Mucosa of rectum (tissue), 2 donors: ENCODE results near the gene COL5A3.
"Not testable (repeated sequence)": the region's sequence is repeated elsewhere in the genome, so short reads cannot be mapped to it uniquely, and the experiment has no call there.

Experiments used
- H3K27ac ChIP-seq, 2 donors: one replicate each; pipeline ENCODE4 v1.7.0; 2013; ENCODE audit warnings: inconsistent platforms in 2 of 2, low read depth in 2 of 2, low read length in 2 of 2
- H3K27me3 ChIP-seq, 2 donors: one replicate each; pipeline ENCODE4 v1.7.0; 2013; ENCODE audit warnings: low read length in 2 of 2; ENCODE audit not compliant: control insufficient read depth in 2 of 2, insufficient read depth in 2 of 2
- H3K36me3 ChIP-seq, 2 donors: one replicate each; pipeline ENCODE4 v1.7.0; 2013; ENCODE audit warnings: low read length in 2 of 2; ENCODE audit not compliant: control insufficient read depth in 2 of 2, insufficient read depth in 2 of 2
- H3K4me1 ChIP-seq, 2 donors: one replicate each; pipeline ENCODE4 v1.7.0; 2013; ENCODE audit warnings: low read length in 2 of 2, mild to moderate bottlenecking in 1 of 2; ENCODE audit not compliant: control insufficient read depth in 2 of 2, insufficient read depth in 2 of 2
- H3K4me3 ChIP-seq, 2 donors: one replicate each; pipeline ENCODE4 v1.7.0; 2013; ENCODE audit warnings: low read length in 2 of 2
- H3K9ac ChIP-seq, 2 donors: one replicate each; pipeline ENCODE4 v1.7.0; 2013; ENCODE audit warnings: low read length in 2 of 2, low read depth in 1 of 2, mild to moderate bottlenecking in 1 of 2
- H3K9me3 ChIP-seq, 2 donors: one replicate each; pipeline ENCODE4 v1.7.0; 2013; ENCODE audit warnings: low read length in 2 of 2; ENCODE audit not compliant: control insufficient read depth in 2 of 2
- donor health status: healthy.
- donor health status: Normal muscosa, but diverticular disease.

The COL5A3 gene

DNA sequence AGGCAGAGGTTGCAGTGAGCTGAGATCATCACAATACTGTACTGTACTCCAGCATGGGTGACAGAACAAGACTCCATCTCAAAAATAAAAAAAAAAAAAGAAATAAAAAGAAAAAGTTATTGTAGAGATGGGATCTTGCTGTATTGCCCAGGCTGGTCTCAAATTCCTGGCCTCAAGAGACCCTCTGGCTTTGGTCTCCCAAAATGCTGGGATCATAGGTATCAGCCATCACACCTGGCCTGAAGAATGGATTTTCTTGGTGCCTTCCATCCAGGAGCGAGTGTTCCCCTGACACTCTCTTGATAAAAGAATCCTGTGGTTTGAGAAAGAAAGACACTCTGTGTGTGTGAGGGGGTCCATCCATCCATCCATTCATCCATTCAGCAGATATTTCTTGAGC is 78.7 kb downstream of the COL5A3 start:
- no peak overlapping the region for H3K4me3 ChIP-seq
- peaks cover 0 to 5% of the 10 kb centered on the region in 2 donors for H3K4me1 ChIP-seq
- H3K36me3 ChIP-seq: no peaks in the 10 kb centered on the region
- H3K27ac ChIP-seq: no peak overlapping the region
- H3K27me3 ChIP-seq: peaks cover 20 to 26% of the 10 kb centered on the region in 2 donors
- H3K9ac ChIP-seq: no peak overlapping the region
- no peaks in the 10 kb centered on the region for H3K9me3 ChIP-seq

DNA sequence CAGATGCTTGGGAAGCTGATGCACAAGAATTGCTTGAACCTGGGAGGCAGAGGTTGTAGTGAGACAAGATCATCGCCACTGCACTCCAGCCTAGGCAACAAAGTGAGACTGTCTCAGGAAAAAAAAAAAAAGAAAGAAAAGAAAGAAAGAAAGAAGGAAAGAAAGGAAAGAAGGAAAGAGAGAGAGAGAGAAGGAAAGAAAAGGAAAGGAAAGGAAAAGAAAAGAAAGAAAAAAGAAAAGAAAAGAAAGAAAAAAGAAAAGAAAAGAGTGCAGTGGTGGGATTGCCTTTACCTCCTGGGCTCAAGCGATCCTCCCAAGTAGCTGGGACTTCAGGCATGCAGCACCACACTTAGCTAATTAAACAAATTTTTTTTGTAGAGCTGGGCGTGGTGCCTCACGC is 86.9 kb downstream of the COL5A3 start:
- H3K27me3 ChIP-seq: no peaks in the 10 kb centered on the region
- no peaks in the 10 kb centered on the region for H3K36me3 ChIP-seq
- no peak overlapping the region for H3K4me3 ChIP-seq
- H3K27ac ChIP-seq: no peak overlapping the region
- H3K4me1 ChIP-seq: no peaks in the 10 kb centered on the region
- H3K9ac ChIP-seq: no peak overlapping the region
- H3K9me3 ChIP-seq: no peaks in the 10 kb centered on the region

DNA sequence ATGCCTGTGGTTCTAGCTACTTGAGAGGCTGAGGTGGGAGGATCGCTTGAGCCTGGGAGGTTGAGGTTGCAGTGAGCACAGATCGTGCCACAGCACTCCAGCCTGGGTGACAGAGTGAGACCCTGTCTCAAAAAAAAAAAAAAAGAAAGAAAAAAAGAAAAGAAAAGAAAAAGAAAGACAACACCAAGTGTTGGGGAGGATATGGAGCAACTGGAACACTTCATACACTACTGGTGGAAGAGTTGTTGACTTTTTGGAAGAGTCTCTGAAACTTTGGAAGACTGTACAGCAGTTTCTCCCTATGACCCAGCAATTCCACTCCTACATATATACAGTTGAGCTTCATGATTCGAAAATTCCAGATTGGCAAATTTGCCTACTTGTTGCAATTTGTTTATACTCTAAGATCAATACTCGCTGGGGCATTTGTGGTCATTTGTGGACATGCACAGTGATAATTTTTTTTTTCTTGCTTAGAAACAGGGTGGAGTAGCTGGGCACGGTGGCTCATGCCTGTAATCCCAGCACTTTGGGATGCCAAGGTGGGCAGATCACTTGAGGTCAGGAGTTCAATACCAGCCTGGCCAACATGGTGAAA is 87.4 kb downstream of the COL5A3 start:
- H3K4me3 ChIP-seq, H3K27me3 ChIP-seq, H3K4me1 ChIP-seq, H3K36me3 ChIP-seq, H3K9me3 ChIP-seq, H3K9ac ChIP-seq, H3K27ac ChIP-seq: not testable (repeated sequence)

DNA sequence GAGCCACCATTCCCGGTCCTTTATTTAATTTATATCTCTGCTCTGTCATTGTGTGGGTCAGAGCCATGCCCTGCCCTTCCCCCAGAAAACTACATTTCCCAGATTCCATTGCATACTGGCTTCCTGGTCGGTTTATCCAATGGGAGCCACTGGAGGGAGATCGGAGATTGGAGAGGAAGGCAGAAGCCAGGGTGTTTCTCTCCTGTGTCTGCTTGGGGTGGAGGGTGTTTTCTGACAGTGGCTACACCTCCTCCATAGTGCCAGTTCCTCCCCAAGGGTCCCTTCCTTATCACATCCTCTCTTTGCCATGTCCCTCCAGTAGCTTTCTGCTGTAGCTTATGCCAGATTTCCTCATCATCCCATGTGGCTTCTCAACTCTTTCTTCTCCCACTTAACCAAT is 93.0 kb downstream of the COL5A3 start:
- Histone ChIP-seq H3K4me1 (peaks cover 4 to 5% of the 10 kb centered on the region in 2 donors), H3K4me3 (no peak overlapping the region), H3K27ac (no peak overlapping the region), H3K9ac (no peak overlapping the region), H3K9me3 (no peaks in the 10 kb centered on the region), H3K36me3 (no peaks in the 10 kb centered on the region), H3K27me3 (peaks cover 10 to 12% of the 10 kb centered on the region in 2 donors)

DNA sequence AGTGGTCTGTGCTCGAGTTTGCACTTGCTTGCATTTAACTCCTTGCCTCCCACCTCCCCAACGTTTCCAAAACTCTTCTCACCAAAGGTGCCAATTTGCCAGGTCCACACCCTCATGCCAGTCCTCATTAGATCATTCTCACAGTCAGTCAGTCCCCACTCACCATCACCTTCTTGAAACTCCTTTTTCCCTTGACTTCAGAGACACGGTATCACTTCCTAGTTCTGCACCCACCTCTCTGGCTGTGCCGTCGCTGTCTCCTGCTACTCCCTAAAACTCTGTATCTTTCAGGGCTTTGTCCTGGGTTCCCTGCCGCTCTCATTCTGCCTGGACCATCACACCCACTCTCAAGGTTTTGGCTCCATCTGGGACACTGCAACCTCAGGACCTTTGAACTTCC is 93.6 kb downstream of the COL5A3 start:
- no peak overlapping the region for H3K27ac ChIP-seq
- no peak overlapping the region for H3K4me3 ChIP-seq
- peaks cover 4 to 5% of the 10 kb centered on the region in 2 donors for H3K4me1 ChIP-seq
- H3K9me3 ChIP-seq: no peaks in the 10 kb centered on the region
- H3K27me3 ChIP-seq: peaks cover 12 to 14% of the 10 kb centered on the region in 2 donors
- H3K9ac ChIP-seq: no peak overlapping the region
- no peaks in the 10 kb centered on the region for H3K36me3 ChIP-seq

DNA sequence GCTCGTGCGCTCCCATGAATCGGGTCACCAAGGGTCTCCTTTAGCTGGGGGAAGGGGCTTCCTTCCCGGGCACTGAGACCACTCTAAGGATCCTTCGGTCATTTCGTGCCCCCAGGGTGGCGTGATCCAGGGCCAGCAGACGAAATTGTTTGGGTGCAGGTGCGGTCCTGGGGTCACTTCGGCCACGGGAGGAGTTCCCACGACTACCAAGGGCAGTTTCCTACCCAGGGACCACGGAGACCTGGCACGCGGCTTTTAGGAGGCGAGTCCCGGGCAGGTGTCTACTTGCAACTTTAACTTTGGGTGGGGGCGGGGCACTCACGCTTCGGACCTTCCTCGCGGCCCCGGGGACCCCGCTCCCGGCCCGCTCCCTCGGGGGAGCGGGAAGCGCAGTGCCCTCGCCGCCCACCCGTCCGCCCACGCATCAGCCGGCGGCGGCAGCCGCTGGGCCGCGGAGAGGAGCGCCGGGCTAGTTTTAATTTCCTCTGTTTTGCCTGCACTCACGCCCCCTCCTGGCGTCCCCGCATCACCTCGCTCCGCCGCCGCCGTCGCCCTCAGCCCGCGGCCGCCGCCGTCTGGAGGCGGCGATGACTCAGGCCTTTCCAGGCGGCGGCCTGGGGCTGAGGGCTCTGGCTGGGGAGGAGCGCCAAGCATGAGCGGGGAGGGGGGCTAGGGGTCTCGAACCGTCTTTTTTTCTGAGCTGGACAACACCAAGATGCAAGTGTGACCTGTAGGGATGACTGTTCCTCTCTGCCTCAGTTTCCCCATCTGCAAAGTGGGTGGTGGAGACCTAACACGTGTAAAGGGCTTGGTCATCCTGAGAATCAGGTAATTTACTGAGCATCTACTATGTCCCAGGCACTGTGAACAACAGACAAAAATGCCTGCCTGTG is 95.7 kb downstream of the COL5A3 start:
- peaks cover 12 to 19% of the 10 kb centered on the region in 2 donors for H3K27me3 ChIP-seq
- no peak overlapping the region for H3K27ac ChIP-seq
- peaks cover 4 to 5% of the 10 kb centered on the region in 2 donors for H3K4me1 ChIP-seq
- peak overlapping the region; percentile 4 to 61 for H3K4me3 ChIP-seq
- H3K9me3 ChIP-seq: no peaks in the 10 kb centered on the region
- no peaks in the 10 kb centered on the region for H3K36me3 ChIP-seq
- no peak overlapping the region for H3K9ac ChIP-seq

DNA sequence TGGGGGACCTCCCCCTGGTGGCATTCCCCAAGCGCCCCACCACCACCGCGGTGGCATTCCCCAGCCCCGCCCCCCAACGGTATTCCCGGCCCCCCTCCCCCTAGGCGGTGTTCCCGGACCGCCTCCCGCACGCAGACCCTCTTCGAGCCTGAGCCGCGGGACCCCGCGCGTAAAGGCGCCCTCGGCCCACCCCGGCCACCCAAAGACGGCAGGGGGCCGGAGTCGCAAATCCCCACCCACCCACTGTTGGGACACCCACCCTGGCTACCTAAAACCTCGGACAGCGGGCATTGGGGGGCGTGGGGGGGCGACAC is 96.3 kb downstream of the COL5A3 start:
- H3K4me1 ChIP-seq: peaks cover 4 to 5% of the 10 kb centered on the region in 2 donors
- H3K9ac ChIP-seq: no peak overlapping the region
- H3K27me3 ChIP-seq: peaks cover 12 to 19% of the 10 kb centered on the region in 2 donors
- peak overlapping the region; percentile 4 to 61 for H3K4me3 ChIP-seq
- no peaks in the 10 kb centered on the region for H3K36me3 ChIP-seq
- H3K9me3 ChIP-seq: no peaks in the 10 kb centered on the region
- H3K27ac ChIP-seq: no peak overlapping the region

DNA sequence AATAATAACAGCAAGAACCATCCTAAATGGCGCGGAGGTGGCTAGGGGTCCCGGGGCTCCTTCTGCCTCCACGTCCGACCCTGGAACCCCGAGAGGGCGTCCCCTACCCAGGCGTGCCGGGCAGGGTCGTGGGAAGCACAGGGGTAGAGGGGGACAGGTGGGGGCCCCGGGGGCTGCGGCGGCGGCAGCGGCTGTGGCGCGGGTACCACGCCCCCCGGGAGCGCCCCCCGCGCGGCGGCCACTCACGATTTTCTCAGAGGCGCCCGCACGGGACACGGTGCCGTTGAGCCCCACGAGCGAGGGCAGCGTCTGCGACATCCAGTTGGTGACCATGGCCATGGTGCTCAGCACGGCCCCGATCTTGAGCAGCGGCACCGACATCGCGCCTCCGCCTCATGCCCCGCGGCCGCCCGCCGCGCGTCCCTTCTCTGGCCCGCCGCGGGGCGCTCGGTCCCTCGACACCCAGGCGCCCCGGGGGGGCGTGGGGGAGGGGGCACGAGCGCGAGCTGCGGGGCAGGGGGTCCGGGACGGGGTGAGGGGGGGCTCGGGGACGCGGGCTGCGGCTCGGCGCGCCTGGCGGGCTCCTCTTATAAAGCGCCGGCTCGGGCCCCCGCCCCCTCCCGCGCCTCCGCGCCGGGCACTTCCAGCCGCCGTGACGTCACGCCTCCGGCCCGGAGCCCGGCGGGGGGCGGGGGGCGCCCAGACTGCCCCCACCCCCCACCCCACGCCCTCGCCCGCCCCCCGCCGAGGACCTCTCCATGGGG is 96.9 kb downstream of the COL5A3 start:
- peaks cover 4 to 5% of the 10 kb centered on the region in 2 donors for H3K4me1 ChIP-seq
- H3K9ac ChIP-seq: no peak overlapping the region
- H3K27me3 ChIP-seq: peaks cover 12 to 19% of the 10 kb centered on the region in 2 donors
- H3K36me3 ChIP-seq: no peaks in the 10 kb centered on the region
- no peaks in the 10 kb centered on the region for H3K9me3 ChIP-seq
- H3K4me3 ChIP-seq: no peak overlapping the region
- H3K27ac ChIP-seq: no peak overlapping the region

DNA sequence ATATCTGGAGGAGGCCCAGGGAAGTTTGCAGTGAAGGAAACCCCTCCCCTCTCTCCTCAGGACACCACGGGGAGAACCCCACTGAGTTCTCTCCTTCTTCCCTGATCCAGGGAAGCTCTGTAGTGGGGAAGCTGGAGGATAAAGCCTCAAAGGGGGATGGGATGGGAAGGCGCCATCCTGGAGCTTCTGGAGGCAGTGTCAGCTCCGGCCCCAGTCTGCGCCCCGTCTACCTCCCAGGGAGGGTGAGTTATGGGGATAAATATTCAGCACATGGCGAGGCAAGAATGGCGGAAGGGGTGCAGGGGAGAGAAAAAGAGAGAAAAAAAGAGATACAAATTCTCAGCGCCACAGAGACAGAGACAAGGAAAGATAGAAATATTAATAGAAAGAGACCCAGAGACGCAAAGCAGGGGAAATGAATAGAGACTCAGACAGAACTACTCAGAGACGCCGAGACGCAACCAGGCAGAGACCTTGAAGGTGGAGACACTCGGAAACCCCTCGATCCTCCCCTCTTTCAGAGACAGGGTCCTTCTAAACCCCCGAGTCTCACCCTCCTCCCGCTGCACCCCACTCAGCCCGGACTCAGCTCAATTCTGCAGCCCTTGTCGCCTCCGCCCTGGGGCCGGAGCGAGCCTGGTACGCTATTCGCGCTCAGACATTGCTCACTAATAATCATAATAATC is 97.6 kb downstream of the COL5A3 start:
- Histone ChIP-seq H3K4me1 (peaks cover 4 to 5% of the 10 kb centered on the region in 2 donors), H3K27me3 (peaks cover 12 to 19% of the 10 kb centered on the region in 2 donors), H3K9me3 (no peaks in the 10 kb centered on the region), H3K9ac (no peak overlapping the region), H3K4me3 (no peak overlapping the region), H3K27ac (no peak overlapping the region), H3K36me3 (no peaks in the 10 kb centered on the region)
